SK-N-SH (cell line): ENCODE measurements around the gene SLC35E2B.

ENCODE experiments used
- CHD2 ChIP-seq: fragments of 150-350 bp; IDR thresholded peaks from 2 replicates; pipeline ENCODE4 v1.6.1; 2018; ENCODE audit warnings: low read length; ENCODE audit not compliant: partially characterized antibody
- EP300 ChIP-seq, 2 experiments: IDR thresholded peaks; 2 replicates each; pipeline versions ENCODE4 v1.4.0 to v1.6.1; 2012; ENCODE audit warnings: borderline replicate concordance in 1 of 2, low read depth in 1 of 2, low read length in 1 of 2
- GABPA ChIP-seq: IDR thresholded peaks from 2 replicates; pipeline ENCODE4 v1.4.0; 2012; ENCODE audit warnings: low read depth, mild to moderate bottlenecking
- MXI1 ChIP-seq: IDR thresholded peaks from 2 replicates; pipeline ENCODE4 v1.6.1; 2012; ENCODE audit warnings: mild to moderate bottlenecking, low read depth, low read length, improper control_type of control experiment
- REST ChIP-seq: IDR thresholded peaks from 2 replicates; pipeline ENCODE4 v1.6.1; 2012; ENCODE audit warnings: mild to moderate bottlenecking, low read depth, low read length, moderate library complexity
- SMC3 ChIP-seq: IDR thresholded peaks from 2 replicates; pipeline ENCODE4 v1.6.1; 2012; ENCODE audit warnings: low read depth, low read length, improper control_type of control experiment
- TAF1 ChIP-seq: IDR thresholded peaks from 2 replicates; pipeline ENCODE4 v1.6.1; 2012; ENCODE audit warnings: low read depth, mild to moderate bottlenecking, low read length, moderate library complexity, borderline replicate concordance
- TEAD4 ChIP-seq: IDR thresholded peaks from 2 replicates; pipeline ENCODE4 v1.4.0; 2012; ENCODE audit warnings: mild to moderate bottlenecking, borderline replicate concordance; ENCODE audit not compliant: insufficient read depth
- YY1 ChIP-seq: IDR thresholded peaks from 2 replicates; pipeline ENCODE4 v1.4.0; 2012; ENCODE audit warnings: low read depth, mild to moderate bottlenecking
- TF ChIP-seq, protein P1 (sequence below): fragments of 200-600 bp; sonication (generic); IDR thresholded peaks from 2 replicates; pipeline ENCODE4 v1.6.1; 2017; ENCODE audit warnings: antibody characterized with exemption, mild to moderate bottlenecking, moderate library complexity

- TF ChIP-seq REST (no peak), EP300 (IDR thresholded peaks at IDR 0.05; ENCODE audit: borderline replicate concordance in 1 of 2, low read depth in 1 of 2, low read length in 1 of 2) (no peak), CHD2 (no peak), GABPA (no peak), SMC3 (no peak), MXI1 (no peak), YY1 (no peak), TAF1 (no peak), TEAD4 (no peak)
- TF ChIP-seq, protein P1, sequence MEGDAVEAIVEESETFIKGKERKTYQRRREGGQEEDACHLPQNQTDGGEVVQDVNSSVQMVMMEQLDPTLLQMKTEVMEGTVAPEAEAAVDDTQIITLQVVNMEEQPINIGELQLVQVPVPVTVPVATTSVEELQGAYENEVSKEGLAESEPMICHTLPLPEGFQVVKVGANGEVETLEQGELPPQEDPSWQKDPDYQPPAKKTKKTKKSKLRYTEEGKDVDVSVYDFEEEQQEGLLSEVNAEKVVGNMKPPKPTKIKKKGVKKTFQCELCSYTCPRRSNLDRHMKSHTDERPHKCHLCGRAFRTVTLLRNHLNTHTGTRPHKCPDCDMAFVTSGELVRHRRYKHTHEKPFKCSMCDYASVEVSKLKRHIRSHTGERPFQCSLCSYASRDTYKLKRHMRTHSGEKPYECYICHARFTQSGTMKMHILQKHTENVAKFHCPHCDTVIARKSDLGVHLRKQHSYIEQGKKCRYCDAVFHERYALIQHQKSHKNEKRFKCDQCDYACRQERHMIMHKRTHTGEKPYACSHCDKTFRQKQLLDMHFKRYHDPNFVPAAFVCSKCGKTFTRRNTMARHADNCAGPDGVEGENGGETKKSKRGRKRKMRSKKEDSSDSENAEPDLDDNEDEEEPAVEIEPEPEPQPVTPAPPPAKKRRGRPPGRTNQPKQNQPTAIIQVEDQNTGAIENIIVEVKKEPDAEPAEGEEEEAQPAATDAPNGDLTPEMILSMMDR = no peak
Measured at GRCh38 chr1:1612104-1612400, 80.5 kb downstream of the SLC35E2B start.
